Hematopoietic multipotent progenitor cell treated with erythropoietin and hydrocortisone succinate and interleukin-3 and kit ligand, for 6 days (in vitro differentiated cells): ENCODE data around the gene AP5B1.

Experiments
- DNase-seq: peaks from one replicate; pipeline ENCODE4 v3.0.0-alpha.2; 2015

AP5B1 gene, protein sequence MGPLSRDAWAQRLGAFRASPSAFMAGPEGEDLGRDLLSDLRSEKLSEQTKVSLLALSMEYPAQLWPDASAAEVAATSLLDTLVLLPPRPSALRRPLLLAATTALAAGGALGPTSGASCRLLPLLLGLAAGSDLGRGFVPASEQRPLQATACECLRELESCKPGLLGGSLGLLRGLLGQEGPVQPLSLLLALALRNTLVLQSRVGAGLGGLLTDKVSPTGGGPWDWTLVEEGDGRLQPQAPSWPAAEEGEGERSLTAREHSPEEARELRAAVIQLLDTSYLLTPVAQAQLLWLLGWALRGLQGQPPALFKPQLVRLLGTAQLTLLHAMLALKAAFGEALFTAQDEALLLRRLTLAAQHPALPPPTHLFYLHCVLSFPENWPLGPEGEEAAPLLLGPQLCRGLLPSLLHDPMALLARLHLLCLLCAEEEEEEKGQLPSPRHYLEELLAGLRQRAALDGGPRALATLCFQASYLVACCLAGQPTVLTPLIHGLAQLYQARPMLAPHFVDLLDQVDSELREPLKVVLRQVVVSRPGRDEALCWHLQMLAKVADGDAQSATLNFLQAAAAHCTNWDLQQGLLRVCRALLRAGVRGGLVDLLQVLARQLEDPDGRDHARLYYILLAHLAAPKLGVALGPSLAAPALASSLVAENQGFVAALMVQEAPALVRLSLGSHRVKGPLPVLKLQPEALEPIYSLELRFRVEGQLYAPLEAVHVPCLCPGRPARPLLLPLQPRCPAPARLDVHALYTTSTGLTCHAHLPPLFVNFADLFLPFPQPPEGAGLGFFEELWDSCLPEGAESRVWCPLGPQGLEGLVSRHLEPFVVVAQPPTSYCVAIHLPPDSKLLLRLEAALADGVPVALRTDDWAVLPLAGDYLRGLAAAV

DNA sequence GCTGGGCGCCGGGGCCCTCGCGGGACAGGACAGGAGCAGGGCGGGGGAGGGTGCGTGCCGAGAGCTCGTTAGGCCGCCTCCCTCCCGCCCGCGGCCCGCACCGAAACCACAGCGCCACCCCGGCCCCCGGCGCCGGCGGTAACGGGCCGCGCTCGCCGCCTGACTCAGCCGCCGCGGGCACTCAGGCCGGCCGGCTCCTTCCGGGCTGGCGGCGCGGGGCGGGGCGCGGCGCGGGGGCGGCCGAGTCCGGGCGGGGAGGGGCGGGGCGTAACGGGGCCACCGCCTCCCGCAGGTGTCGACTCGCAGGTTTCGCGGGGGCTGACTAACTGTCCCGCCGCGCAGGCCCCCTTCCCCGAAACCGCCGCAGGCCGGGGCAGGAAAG, at the start of gene AP5B1:
Gene AP5B1 (minus strand): TSS at position 207 of the 382 bp plus-strand sequence. CDS start 385 bp downstream, outside the sequence.
- DNase-seq: peak; percentile 75

DNA sequence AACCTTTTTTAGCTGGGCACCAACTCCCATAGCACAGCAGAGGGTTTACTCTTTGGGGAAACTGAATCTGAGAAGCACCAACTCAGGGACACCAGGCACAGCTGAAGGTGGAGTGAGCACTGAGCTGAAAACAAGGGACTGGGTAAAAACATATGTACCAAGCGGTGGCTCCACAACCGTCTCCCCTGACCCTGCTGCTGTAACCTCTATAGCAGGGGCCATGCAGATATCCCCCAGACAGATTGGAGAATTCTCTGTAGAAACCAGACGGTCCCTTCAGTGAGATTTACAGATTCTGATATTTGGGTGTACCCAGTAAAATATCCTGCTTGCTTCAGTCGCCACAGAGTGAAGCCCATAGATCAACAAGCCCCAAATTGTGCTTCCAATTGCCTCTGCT, 48.7 kb upstream of the AP5B1 start:
- no peak for DNase-seq

DNA sequence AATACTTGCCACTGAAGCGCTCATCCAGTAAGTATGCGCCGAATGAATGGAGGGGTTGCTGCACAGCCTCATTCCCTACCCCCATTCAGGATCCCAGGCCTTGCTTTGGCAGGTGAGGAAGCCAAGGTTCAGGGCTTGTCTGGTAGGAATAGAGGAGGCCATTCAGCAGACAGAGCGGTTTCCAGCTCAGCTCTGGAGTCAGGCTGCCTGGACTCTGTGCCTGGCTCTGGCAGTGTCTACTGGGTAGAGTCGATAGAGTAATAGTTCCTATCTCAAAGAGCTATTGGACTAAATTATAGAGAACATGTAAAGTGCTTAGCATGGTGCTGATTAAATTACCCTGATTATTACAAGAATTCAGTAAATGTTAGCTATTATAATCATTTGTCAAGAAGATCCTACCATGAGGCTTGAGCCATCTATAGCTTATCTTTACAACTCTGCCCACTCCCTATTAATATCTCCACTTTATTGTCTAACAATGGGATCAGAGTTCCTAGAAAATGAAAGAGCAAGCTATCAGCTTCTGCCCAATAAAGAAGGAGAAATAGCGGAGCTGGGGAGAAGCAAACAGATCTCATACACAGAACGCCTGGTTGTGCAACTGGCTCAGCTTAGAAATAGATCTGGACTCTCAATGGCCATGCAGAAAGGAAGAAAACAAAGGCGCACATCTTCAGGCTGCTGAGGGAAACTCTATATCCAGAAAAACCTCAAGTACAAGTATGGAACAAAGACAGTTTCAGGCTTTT, 46.4 kb upstream of the AP5B1 start:
- no peak for DNase-seq

DNA sequence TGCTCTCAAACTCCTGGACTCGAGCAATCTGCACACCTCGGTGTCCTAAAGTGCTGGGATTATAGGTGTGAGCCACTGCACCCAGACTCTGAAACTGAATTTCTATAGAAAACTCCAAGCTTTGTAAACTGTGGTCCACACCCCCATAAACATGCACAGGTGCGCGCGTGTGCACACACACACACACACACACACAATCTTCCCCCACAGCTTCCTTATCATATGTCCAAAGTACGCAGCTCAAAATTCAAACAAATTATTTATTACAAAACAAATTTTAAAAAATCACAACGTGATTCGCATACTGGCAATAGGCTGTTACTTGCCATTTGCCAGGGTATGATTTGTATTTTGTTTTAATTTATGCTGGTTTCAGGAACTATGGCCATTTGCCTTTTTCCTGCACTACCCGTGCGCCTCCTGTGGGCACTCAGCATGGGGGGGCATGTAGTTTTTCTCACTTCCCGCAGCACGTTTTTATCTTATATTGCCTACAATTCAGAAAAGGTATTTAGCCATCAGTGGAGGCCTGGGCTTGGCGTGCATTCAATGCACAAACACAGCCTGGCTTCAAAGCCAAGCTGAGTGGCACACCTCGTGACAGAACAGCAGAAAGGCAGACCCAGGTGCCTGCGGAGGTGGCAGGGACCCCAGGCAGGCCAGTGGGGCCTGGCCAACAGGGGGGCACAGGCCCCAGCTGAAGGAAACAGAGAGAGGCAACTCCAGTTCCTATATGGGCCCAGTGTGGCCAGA, 42.2 kb upstream of the AP5B1 start:
- no peak for DNase-seq

DNA sequence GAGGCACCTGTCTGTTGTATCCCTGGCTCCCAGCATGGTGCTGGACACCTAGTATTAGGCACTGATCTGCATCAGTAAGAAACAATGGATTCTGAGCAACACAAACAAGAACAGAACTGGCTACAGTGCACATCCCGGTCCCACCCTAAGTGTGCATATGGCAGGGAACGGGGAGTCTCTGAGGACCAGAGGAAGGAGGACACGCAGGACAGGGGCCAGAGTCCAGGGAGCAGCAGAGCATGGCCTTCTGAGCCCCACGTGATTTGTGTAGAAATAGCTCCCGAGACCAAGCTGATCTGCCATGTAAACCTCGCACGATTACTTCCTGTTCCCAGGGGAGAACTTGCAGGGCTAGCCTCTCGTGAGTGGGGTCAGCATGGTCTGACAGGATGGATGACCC, 40.3 kb upstream of the AP5B1 start:
- DNase-seq: no peak

DNA sequence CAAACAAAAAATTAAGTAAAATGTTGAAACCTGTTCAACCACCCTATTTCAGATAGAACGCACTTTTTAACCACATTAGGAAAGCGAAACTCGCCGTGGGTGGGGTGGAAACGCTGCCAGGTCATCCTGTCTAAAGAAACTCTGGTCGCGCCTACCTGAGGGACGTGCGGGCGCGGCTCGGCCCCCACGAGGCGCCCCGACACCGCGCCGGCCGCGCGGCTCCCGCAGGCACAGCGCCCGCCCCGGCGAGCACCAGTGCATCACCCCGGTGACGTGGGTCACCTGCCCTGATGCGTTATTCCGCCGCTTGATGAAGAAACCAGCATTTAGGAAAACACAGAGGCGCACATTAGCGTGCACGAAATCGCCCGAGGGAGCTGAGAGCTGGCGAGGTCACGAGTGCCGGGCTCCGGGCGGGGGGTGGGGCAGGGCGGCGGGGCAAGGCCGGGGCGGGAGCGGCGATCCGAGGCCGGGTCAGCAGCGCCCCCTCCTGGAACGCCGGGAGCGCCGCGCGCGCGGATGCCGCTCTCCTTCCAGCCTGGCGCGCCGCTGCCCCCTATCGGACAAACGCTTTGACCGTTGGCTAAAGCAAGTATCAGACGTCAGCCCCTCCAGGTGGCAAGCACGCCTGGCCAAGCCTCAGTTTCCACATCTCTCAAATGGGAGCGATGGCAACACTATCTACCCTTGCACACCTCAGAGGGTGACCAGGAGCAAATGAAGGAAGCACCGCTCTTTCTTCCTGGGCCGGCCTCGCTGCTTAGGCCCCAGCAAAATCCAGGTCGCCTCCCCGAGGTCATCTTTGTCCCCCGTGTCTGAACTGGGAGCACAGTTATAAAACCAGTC, 37.3 kb upstream of the AP5B1 start:
- DNase-seq: peak; percentile 94

DNA sequence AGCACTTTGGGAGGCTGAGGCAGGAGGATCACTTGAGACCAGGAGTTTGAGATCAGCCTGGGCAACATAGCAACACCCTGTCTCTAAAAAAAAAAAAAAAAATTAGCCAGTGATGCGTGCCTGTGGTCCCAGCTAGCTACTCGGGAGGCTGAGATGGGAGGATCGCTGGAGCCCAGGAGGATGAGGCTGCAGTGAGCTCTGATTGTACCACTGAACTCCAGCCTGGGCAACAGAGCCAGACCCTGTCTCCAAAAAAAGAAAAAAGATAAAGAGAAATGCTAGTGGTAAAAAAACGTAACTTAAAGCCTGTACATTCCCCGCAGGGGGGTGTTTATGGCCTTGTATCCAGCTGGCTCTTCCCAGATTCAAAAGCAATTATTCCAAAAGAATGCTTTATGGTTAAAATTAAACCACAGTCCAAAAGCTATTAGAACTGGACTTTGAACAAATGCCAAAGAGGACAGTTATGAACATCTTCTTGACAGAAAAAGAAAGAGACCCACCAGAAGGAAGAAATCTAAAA, 36.6 kb upstream of the AP5B1 start:
- DNase-seq: no peak

DNA sequence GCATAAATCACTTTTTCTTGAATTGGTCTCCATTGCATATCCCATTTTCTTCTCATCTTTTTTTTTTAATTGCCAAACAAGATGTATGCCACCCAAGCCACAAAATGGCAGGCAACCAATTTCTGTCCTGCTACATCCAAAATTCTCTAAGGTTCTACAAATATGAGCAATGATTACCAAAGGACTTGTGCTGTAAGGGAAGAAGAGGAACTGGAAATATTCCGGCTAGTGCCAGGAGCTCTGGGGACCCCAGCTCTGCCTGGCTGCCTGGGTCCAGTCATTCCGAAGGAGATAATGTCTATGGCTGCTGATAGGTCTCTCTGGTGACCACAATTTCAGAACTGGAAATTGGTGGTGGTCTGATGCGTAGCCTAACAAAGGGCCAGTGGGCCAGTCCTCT, 35.9 kb upstream of the AP5B1 start:
- no peak for DNase-seq

DNA sequence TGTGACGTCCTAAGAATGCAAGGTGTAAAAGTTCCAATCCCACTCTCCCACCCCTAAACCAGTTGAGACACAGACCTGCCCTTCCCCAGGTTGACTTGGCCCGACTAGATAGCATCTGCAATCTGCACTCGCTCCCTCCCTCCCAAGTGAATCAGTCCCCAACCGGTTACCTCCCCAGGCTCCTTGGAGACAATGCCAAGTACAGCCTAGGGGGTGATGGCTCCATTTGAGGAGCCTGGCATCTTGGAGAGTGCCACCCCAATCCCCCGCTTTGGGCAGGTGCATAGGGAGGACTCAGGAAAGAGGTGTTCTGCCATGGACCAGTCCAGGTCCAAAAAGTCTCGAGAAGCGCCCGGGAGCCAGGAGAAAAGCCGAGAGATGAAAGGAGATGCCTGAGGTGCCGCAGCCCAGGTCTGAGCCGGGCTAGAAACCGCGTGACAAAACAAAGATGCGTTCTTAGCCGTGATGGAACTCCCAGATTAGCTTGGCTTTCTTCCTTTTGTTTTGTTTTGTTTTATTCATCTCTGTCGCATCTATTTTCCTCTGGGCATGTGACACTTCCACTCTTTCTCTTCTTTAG, 34.3 kb upstream of the AP5B1 start:
- DNase-seq: no peak

DNA sequence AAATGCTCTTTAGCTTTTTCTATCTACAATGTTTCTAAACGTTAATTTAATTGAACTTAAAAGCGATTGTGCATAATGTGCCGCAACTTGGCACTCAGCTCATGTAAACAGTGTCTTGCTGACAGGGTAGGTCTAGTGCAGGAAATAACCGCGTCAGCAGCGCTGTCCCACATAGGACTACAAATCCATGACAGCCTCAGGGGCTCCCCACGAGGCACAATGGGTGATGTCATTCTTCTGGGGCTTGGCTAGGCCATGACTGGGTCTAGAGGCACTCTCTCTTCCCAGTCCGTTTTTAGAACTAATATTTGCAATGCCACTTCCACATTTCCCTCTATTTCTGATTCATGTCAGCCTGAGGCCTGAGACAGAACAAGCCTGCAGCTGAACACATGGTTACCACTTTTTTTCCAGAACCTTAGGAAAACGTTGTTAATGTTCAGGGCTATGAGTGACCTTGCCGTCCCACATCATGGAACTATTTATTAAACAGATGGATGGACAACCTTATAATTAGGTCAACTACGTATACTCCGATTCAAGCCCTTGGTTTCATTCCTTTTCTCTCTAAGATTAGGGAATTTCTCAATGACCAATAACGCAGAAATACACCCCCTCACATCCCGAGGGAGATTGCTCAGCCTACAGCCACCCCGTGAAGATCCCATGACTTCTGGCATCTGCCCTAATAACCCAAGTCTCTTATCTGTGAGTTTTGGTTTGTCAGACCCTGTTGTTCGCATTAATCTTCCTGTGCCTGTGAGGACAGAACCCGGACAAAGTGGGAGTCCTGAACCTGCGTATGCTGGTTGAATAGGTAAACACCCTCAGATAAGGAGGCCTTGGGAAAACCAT, 33.6 kb upstream of the AP5B1 start:
- DNase-seq: no peak

DNA sequence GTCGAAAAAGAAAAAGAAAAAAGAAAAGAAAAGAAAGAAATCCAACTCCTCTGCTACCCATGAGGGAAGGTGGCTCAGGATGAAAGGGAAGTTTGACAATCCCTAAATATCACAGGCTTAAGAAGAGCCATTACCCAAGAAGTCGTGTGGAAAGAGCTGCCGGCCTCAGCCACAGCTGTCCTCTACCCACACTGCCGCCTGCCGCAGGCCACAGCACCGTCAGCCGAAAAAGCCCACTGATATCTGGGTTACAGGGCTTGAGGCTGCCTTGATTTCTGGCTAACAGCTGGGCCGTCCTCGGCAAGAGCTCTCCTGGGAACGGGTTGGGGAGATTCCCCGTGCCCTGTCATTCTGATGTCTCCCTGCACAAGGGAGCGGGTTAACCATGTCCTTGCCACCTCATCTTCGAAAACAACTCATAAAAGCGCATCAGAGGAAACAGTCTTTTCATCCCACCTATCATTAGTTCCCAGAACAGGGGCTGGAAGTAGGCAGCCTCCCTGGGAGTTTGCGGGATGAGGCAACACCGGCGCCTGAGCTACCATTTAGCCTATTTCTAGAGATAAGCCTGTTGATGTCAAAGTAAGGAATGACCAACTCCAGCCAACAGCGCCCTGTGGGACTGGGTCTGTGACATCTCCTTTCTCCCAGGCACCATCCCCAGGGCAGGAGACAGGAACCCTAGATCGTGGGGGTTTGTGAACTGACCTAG, 31.1 kb upstream of the AP5B1 start:
- DNase-seq: no peak

DNA sequence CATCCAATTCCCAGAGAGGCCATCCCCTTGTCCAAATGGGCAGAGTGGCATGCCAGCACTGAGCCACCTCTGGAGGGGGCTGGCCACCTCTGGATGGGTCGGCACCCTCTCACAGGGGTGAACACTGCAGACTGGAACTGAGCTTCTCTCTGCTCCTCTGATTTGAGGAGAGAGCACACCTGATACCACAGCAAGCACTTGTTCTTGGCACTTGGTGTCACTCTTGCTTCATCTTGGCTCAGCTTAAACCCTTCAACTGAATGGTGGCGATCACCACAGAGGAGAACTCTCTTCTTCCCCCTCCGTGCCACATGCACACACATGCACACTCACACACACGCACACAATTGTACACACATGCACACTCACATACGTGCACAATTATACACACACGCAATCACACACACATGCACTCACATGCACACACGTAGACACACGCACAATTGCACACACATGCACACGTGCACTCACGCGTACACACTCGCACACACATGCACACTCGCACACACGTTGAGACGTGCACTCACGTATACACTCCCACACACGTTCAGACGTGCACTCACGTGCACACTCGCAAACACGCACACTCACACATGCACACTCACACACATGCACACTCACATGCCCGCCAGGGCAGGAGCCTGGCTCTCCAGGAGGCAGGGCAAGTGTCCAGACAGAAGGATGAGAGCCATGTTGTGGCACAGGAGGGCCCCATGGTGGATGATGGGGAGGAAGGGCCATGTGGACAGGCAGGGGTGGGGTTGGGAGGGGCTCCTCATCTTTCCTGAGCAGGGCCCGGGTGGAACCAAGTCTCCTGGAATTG, 29.5 kb upstream of the AP5B1 start:
- DNase-seq: peak; percentile 45

DNA sequence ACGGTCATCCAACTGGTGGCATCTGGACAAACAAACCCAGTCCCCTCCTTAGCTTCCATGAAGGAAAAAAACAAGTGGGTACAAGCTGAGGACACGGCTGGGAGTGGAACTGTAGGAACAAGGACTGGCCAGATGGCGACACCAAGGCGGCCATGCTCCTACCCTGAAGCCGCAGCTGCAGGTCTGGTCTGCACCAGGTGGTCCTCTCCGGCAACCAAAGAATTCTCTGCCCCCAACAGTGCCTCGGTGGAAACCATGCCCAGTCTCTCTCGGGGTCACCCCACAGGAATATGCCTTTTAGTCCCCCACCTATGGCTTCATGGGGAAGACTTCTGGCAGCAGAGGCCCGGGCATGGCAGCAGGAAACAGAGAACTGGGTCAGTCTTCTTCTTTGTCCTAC, 28.7 kb upstream of the AP5B1 start:
- no peak for DNase-seq

DNA sequence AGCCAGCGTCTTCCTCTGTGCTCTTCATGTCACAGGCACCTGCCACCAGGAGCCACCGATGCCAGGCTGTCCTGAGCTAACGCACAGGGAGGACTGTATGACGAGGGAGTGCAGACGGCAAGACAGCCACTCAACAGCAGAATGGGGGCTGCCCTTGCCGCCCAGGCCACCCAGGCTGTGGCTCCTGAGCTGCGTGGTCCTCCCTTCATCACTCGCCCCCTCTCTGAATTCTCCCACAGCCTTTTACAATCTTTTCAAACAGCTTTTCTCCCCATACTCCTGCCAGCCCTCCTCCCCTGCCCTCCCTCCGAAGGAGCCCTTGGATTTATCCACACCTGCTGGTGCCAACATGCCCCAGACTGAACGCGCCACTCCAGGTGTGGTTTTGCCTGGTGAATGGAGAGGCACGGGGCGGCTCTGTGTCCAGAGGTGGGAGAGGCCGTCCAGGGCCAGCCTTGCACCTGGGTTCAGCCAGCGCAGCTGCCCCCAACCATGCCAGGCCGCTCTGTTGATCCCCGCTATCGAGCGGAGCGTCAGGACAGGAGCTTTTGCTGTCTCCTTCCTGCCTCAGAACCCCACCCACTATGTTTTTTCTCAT, 28.1 kb upstream of the AP5B1 start:
- no peak for DNase-seq

DNA sequence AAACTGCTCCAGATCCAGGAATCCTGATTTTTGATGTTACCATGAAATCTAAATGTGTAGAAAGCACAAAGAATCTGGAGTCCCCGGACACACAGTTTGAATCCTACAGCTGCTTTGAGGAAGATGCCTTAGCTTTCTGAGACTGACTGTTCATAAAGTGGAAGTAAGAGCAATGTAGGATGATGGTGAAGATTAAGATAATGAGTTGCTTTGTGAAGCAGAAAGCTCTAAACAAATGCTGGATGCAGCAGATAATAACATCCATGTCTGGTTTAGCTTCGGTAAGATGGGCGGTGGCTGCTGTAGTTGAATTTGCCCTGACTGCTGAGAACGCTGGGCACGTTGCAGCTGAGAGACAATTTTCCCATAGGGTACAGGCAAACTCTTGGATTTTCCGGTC, 26.2 kb upstream of the AP5B1 start:
- peak; percentile 61 for DNase-seq

DNA sequence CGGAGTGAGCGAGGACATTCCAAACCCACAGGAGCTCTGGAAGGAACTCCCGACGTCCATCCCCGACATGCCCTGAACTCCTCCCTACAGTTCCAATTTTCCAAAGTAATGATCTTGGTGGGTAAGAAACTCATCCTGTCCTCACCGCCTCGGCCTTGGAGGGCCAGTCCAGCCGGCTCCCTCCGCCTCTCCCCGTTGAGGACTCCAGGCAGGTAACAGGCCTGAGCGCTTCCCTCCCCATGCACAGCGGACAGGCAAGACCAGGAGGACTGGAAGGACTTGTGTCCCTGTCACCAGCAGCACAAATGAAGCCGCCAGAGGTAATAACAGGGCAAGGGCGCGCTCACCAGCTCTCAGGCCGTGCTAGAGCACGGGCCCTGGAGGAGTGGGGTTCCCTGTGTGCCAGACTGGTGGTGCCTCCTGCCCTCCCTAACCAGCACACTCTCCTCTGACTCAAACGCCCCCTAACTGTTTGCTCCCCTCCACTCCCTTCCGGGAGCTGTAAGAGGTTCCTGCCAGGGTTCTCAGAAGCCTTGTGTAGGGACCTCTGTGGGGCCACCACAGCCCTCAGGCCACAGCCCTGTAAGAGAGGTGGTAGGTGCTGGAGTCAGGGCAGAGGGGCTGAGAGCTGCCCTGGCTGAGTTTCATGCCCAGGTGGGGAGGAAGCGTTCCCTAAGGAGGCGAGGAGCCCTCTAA, 23.2 kb upstream of the AP5B1 start:
- no peak for DNase-seq

DNA sequence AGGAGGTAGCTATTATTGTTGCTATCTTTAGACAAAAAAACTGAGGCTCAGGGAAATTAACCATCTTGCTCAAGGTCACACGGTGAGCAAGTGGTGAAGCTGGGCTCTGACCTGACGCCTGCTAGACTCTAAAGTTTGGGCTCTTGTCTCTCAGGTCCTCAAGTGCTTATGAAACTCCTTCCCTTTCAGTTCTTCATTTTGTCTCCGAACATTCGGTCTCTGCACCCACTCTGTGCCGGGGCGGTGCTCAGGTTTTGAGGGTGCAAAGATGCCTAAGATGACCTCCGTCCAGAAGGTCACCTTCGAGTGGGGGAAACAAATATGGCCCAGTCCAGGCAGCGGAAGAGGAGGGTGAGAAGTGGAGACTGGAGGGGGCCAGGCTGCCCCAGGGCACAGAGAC, 22.1 kb upstream of the AP5B1 start:
- DNase-seq: no peak
